Mesodermal cell (in vitro differentiated cells): ENCODE results near the gene KAZN.

Source experiments
- H3K27ac ChIP-seq: 2 replicates; pipeline ENCODE4 v1.7.0; 2013; ENCODE audit warnings: mild to moderate bottlenecking, low read depth, low read length, moderate library complexity; ENCODE audit not compliant: severe bottlenecking
- H3K36me3 ChIP-seq: 2 replicates; pipeline ENCODE4 v1.7.1; 2013; ENCODE audit warnings: mild to moderate bottlenecking, low read length, moderate library complexity; ENCODE audit not compliant: control insufficient read depth, insufficient read depth
- H3K4me1 ChIP-seq: one replicate; pipeline ENCODE4 v1.7.1; 2013; ENCODE audit warnings: mild to moderate bottlenecking, low read length; ENCODE audit not compliant: insufficient read depth, control insufficient read depth, poor library complexity, severe bottlenecking
- H3K4me3 ChIP-seq: 2 replicates; pipeline ENCODE4 v1.7.0; 2013; ENCODE audit warnings: low read length, control low read depth, mild to moderate bottlenecking; ENCODE audit not compliant: insufficient read depth, poor library complexity, severe bottlenecking; ENCODE audit errors: extremely low read depth
- H3K9me3 ChIP-seq: 2 replicates; pipeline ENCODE4 v1.7.1; 2013; ENCODE audit warnings: mild to moderate bottlenecking, low read length, moderate library complexity; ENCODE audit not compliant: control insufficient read depth
- WGBS, 2 experiments: methylation state at CpG; one replicate each; pipeline ENCODE4 v1.1.5; 2013; ENCODE audit warnings: missing lambda C conversion rate in 2 of 2; ENCODE audit not compliant: insufficient coverage in 2 of 2; 5-methylcytosine and 5-hydroxymethylcytosine counted together

KAZN gene

GRCh38 chr1:14996133-14997050 is 397.9 kb downstream of the KAZN start:
- no peak overlapping the region for H3K4me3 ChIP-seq
- no peaks in the 10 kb centered on the region for H3K36me3 ChIP-seq
- H3K27ac ChIP-seq: peak overlapping the region; percentile 94
- no peaks in the 10 kb centered on the region for H3K9me3 ChIP-seq
- WGBS, 2 experiments: 49 to 50% methylated on average over 11 to 20 of the region's 23 CpGs
- peaks cover 35% of the 10 kb centered on the region for H3K4me1 ChIP-seq

GRCh38 chr1:14997646-14998276 is 399.3 kb downstream of the KAZN start:
- H3K4me1 ChIP-seq: peaks cover 35% of the 10 kb centered on the region
- peak overlapping the region; percentile 41 for H3K27ac ChIP-seq
- H3K9me3 ChIP-seq: no peaks in the 10 kb centered on the region
- H3K36me3 ChIP-seq: no peaks in the 10 kb centered on the region
- 81 to 82% methylated on average over 8 to 12 of the region's 12 CpGs for WGBS, 2 experiments
- H3K4me3 ChIP-seq: no peak overlapping the region

GRCh38 chr1:14999441-14999840 is 401.0 kb downstream of the KAZN start:
- no peaks in the 10 kb centered on the region for H3K9me3 ChIP-seq
- no peaks in the 10 kb centered on the region for H3K36me3 ChIP-seq
- no peak overlapping the region for H3K4me3 ChIP-seq
- peaks cover 31% of the 10 kb centered on the region for H3K4me1 ChIP-seq
- H3K27ac ChIP-seq: no peak overlapping the region
- 84 to 95% methylated on average over 6 of the region's 10 CpGs for WGBS, 2 experiments

- H3K27ac ChIP-seq: no peak overlapping the region
- H3K4me1 ChIP-seq: peaks cover 25% of the 10 kb centered on the region
- no peaks in the 10 kb centered on the region for H3K9me3 ChIP-seq
- WGBS, 2 experiments: 94% methylated on average over 3 of the region's 4 CpGs
- H3K4me3 ChIP-seq: no peak overlapping the region
- H3K36me3 ChIP-seq: no peaks in the 10 kb centered on the region
Measured at GRCh38 chr1:15000030-15000429, 401.5 kb downstream of the KAZN start.

- H3K9me3 ChIP-seq: no peaks in the 10 kb centered on the region
- 93 to 99% methylated on average over 7 of the region's 9 CpGs for WGBS, 2 experiments
- H3K4me3 ChIP-seq: no peak overlapping the region
- H3K4me1 ChIP-seq: peaks cover 22% of the 10 kb centered on the region
- no peak overlapping the region for H3K27ac ChIP-seq
- no peaks in the 10 kb centered on the region for H3K36me3 ChIP-seq
Measured at GRCh38 chr1:15000671-15001070, 402.2 kb downstream of the KAZN start.

- Histone ChIP-seq H3K27ac (no peak overlapping the region), H3K4me1 (peaks cover 14% of the 10 kb centered on the region), H3K4me3 (no peak overlapping the region), H3K9me3 (no peaks in the 10 kb centered on the region), H3K36me3 (no peaks in the 10 kb centered on the region)
- 89 to 93% methylated on average over 5 to 7 of the region's 12 CpGs for WGBS, 2 experiments
Measured at GRCh38 chr1:15001317-15001915, 402.9 kb downstream of the KAZN start.

- Histone ChIP-seq H3K9me3 (no peaks in the 10 kb centered on the region), H3K4me3 (no peak overlapping the region), H3K36me3 (no peaks in the 10 kb centered on the region), H3K27ac (no peak overlapping the region), H3K4me1 (peaks cover 12% of the 10 kb centered on the region)
- 93 to 97% methylated on average over 9 of the region's 9 CpGs for WGBS, 2 experiments
Measured at GRCh38 chr1:15002325-15002724, 403.8 kb downstream of the KAZN start.

GRCh38 chr1:15004396-15004795 is 405.9 kb downstream of the KAZN start:
- no peak overlapping the region for H3K4me3 ChIP-seq
- WGBS, 2 experiments: 92 to 100% methylated on average over 2 of the region's 4 CpGs
- H3K4me1 ChIP-seq: peaks cover 21% of the 10 kb centered on the region
- no peaks in the 10 kb centered on the region for H3K36me3 ChIP-seq
- H3K27ac ChIP-seq: no peak overlapping the region
- H3K9me3 ChIP-seq: no peaks in the 10 kb centered on the region

GRCh38 chr1:15005116-15005515 is 406.6 kb downstream of the KAZN start:
- 85 to 97% methylated on average over 6 to 7 of the region's 7 CpGs for WGBS, 2 experiments
- Histone ChIP-seq H3K27ac (no peak overlapping the region), H3K4me1 (peaks cover 21% of the 10 kb centered on the region), H3K36me3 (no peaks in the 10 kb centered on the region), H3K4me3 (no peak overlapping the region), H3K9me3 (no peaks in the 10 kb centered on the region)

- Histone ChIP-seq H3K4me1 (peaks cover 21% of the 10 kb centered on the region), H3K9me3 (no peaks in the 10 kb centered on the region)
- WGBS, 2 experiments: 94 to 100% methylated on average over 5 to 11 of the region's 11 CpGs
Measured at GRCh38 chr1:15007368-15007767, 408.9 kb downstream of the KAZN start.

More at GRCh38 chr1:15007368-15007767, 408.9 kb downstream of the KAZN start:
- H3K36me3 ChIP-seq: no peaks in the 10 kb centered on the region
- no peak overlapping the region for H3K27ac ChIP-seq
- H3K4me3 ChIP-seq: no peak overlapping the region
